C4-2B (cell line): ENCODE results near the gene VOPP1.

Experiments
- CTCF ChIP-seq: fragments of 450-650 bp; conservative IDR thresholded peaks from 2 replicates; pipeline ENCODE4 v1.5.1; 2017; ENCODE audit warnings: mild to moderate bottlenecking
- ZFX ChIP-seq: fragments of 450-650 bp; IDR thresholded peaks from 2 replicates; pipeline ENCODE4 v1.6.1; 2017

GRCh38 chr7:55531536-55531935 is 40.8 kb downstream of the VOPP1 start:
- no peak for TF ChIP-seq CTCF
- TF ChIP-seq ZFX: no peak
